ENCODE measurements around the gene PLAC9.

- TF ChIP-seq CTCF (IDR thresholded peaks at IDR 0.05; ENCODE audit: poor library complexity) (no peak), EZH2 (IDR thresholded peaks at IDR 0.05; ENCODE audit: borderline replicate concordance) (no peak)
Measured at GRCh38 chr10:80094231-80094630, 38.3 kb upstream of the PLAC9 start.

All from hepatocyte (in vitro differentiated cells).